NB4 (cell line): ENCODE measurements around the gene ZBTB20.

Experiments used
- DNase-seq: peaks from one replicate; pipeline ENCODE4 v3.0.0; 2010; ENCODE audit warnings: low read depth
- H3K4me3 ChIP-seq: one replicate; pipeline ENCODE4 v1.5.1; 2011; ENCODE audit warnings: mild to moderate bottlenecking, low read depth, low read length, moderate library complexity
- CTCF ChIP-seq: IDR thresholded peaks from one replicate; pipeline ENCODE4 v1.5.1; 2012; ENCODE audit warnings: low read depth, low read length
- MAX ChIP-seq: IDR thresholded peaks from 2 replicates; pipeline ENCODE4 v1.6.1; 2011; ENCODE audit warnings: low read depth, low read length
- MYC ChIP-seq: IDR thresholded peaks from 2 replicates; pipeline ENCODE4 v1.6.1; 2011; ENCODE audit warnings: low read depth, low read length
- POLR2A ChIP-seq: IDR thresholded peaks from 2 replicates; pipeline ENCODE4 v1.6.1; 2011; ENCODE audit warnings: mild to moderate bottlenecking; ENCODE audit not compliant: insufficient read length; ENCODE audit errors: extremely low read depth

The ZBTB20 gene

GRCh38 chr3:114336857-114337256 is 810.2 kb downstream of the ZBTB20 start:
- no peak for DNase-seq
- no peak overlapping the region for H3K4me3 ChIP-seq
- TF ChIP-seq MAX = no peak
- TF ChIP-seq POLR2A = no peak
- no peak for TF ChIP-seq MYC
- no peak for TF ChIP-seq CTCF

- no peak overlapping the region for H3K4me3 ChIP-seq
- TF ChIP-seq POLR2A = no peak
- no peak for TF ChIP-seq MAX
- TF ChIP-seq MYC = no peak
- no peak for TF ChIP-seq CTCF
- no peak for DNase-seq
Measured at GRCh38 chr3:114336122-114336697, 810.9 kb downstream of the ZBTB20 start.

- no peak for DNase-seq
- H3K4me3 ChIP-seq = no peak overlapping the region
- TF ChIP-seq MAX (no peak), CTCF (no peak), MYC (no peak), POLR2A (no peak)
Measured at GRCh38 chr3:114333923-114334240, 813.2 kb downstream of the ZBTB20 start.

GRCh38 chr3:114333180-114333922 is 813.7 kb downstream of the ZBTB20 start:
- TF ChIP-seq MAX (no peak), CTCF (no peak), MYC (no peak), POLR2A (no peak)
- no peak overlapping the region for H3K4me3 ChIP-seq
- DNase-seq = no peak

- no peak overlapping the region for H3K4me3 ChIP-seq
- TF ChIP-seq POLR2A = no peak
- no peak for TF ChIP-seq MAX
- no peak for DNase-seq
Measured at GRCh38 chr3:114332342-114333179, 814.5 kb downstream of the ZBTB20 start.

- DNase-seq = no peak
- TF ChIP-seq CTCF = no peak
- no peak for TF ChIP-seq MAX
- no peak for TF ChIP-seq POLR2A
- TF ChIP-seq MYC = no peak
- H3K4me3 ChIP-seq = no peak overlapping the region
Measured at GRCh38 chr3:114331710-114332109, 815.4 kb downstream of the ZBTB20 start.
